ENCODE results near the gene CYP26C1.

Gene CYP26C1

DNA sequence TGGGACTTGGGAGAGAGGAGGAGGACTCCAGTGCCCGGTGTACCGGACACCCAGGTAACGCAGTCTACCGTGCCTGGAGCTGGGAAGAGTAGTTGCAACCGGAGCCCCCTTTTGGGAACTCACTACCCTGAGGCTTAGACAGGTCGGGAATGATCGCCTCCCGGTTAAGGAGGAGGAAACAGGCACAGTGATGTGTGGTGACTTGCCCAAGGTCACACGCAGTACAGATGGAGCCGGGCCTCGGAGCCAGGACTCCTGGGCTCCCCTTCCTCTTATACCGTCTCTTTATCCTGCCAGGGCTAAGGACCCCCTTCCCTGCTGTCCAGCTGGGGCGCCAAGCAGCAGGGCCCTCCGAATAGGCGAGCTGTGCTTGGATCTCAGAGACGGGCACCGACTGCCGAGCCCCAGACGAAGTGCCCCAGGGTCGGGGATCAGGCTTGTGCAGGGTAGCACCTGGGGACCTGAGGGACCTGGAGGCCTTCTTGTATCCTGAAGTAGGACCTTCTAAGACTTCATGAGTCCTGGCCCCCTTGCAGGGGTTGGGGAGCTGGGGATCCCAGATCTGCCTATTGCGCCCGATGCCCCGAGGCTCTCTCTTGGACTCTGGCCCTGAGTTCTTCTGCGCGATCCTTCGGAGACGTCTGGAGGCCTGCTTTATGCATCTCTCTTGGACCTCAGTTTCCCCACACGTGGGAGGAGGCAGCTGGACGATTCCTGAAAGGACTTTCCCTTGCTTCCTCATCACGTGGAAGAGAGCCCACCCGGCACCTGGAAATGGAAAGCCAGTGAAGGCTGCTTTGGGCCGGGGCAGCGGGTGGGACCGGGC is 12.3 kb downstream of the CYP26C1 start:
- H3K27me3 ChIP-seq (ENCODE audit: insufficient read depth, low read depth, severe bottlenecking) = peaks cover 83% of the 10 kb centered on the region
- peak overlapping the region; percentile 43 for H3K4me3 ChIP-seq (ENCODE audit: low read depth, low read length)

DNA sequence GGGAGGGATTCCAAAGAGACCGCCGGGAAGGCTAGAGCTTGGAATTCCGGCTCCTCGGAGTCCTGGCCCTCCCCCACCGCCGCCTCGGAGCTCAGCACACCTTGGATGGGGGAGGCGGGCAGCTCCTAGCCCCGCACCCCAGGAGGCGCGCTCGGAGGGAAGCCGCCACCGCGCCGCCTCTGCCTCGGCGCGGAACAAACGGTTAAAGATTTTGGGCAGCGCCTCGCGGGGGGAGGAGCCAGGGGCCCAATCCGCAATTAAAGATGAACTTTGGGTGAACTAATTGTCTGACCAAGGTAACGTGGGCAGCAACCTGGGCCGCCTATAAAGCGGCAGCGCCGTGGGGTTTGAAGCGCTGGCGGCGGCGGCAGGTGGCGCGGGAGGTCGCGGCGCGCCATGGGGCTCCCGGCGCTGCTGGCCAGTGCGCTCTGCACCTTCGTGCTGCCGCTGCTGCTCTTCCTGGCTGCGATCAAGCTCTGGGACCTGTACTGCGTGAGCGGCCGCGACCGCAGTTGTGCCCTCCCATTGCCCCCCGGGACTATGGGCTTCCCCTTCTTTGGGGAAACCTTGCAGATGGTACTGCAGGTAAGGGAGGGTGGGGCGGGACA is 13.0 kb downstream of the CYP26C1 start, which contains the start of gene CYP26A1:
CYP26A1 (plus strand) TSS at position 355 of the 608 bp plus-strand sequence; CDS start at position 397, 42 bp downstream.
- no peak for TF ChIP-seq CTCF (IDR thresholded peaks at IDR 0.05; ENCODE audit: low read depth, low read length)
- Histone ChIP-seq H3K4me3 (ENCODE audit: low read depth, low read length) (peak within 1 kb of the TSS; percentile 43), H3K36me3 (no peaks in the 10 kb centered on the region), H3K9me3 (ENCODE audit: severe bottlenecking) (no peaks in the 10 kb centered on the region), H3K27ac (no peak within 1 kb of the TSS), H3K27me3 (ENCODE audit: insufficient read depth, low read depth, severe bottlenecking) (peaks cover 75% of the 10 kb centered on the region)
- DNase-seq = no peak

More for the DNA sequence above, 12.3 kb downstream of the CYP26C1 start:
- DNase-seq = no peak
- TF ChIP-seq CTCF (IDR thresholded peaks at IDR 0.05; ENCODE audit: low read depth, low read length) = no peak
- H3K36me3 ChIP-seq = no peaks in the 10 kb centered on the region
- H3K27ac ChIP-seq = no peak overlapping the region
- H3K9me3 ChIP-seq (ENCODE audit: severe bottlenecking) = no peaks in the 10 kb centered on the region

- peak overlapping the region; percentile 43 for H3K4me3 ChIP-seq (ENCODE audit: low read depth, low read length)
- H3K27me3 ChIP-seq (ENCODE audit: insufficient read depth, low read depth, severe bottlenecking) = peaks cover 70% of the 10 kb centered on the region
- H3K27ac ChIP-seq = no peak overlapping the region
- H3K36me3 ChIP-seq = no peaks in the 10 kb centered on the region
- peak; percentile 54; the same call in 1 of the 2 replicates for TF ChIP-seq CTCF (IDR thresholded peaks at IDR 0.05; ENCODE audit: low read depth, low read length)
- peak; percentile 34 for DNase-seq
- H3K9me3 ChIP-seq (ENCODE audit: severe bottlenecking) = no peaks in the 10 kb centered on the region
These were observed 13.6 kb downstream of the CYP26C1 start for GRCh38 chr10:93074147-93074596.

- H3K4me3 ChIP-seq (ENCODE audit: low read depth, low read length) = peak overlapping the region; percentile 43
- TF ChIP-seq CTCF (IDR thresholded peaks at IDR 0.05; ENCODE audit: low read depth, low read length) = no peak
- H3K9me3 ChIP-seq (ENCODE audit: severe bottlenecking) = no peaks in the 10 kb centered on the region
- H3K36me3 ChIP-seq = no peaks in the 10 kb centered on the region
- H3K27me3 ChIP-seq (ENCODE audit: insufficient read depth, low read depth, severe bottlenecking) = peaks cover 65% of the 10 kb centered on the region
- DNase-seq = no peak
- H3K27ac ChIP-seq = no peak overlapping the region
These were observed 14.2 kb downstream of the CYP26C1 start for GRCh38 chr10:93074597-93075368.

GRCh38 chr10:93075369-93076221 is 15.0 kb downstream of the CYP26C1 start:
- TF ChIP-seq CTCF (IDR thresholded peaks at IDR 0.05; ENCODE audit: low read depth, low read length) = no peak
- H3K27ac ChIP-seq = no peak overlapping the region
- H3K4me3 ChIP-seq (ENCODE audit: low read depth, low read length) = no peak overlapping the region
- H3K9me3 ChIP-seq (ENCODE audit: severe bottlenecking) = no peaks in the 10 kb centered on the region
- no peak for DNase-seq
- H3K36me3 ChIP-seq = no peaks in the 10 kb centered on the region
- H3K27me3 ChIP-seq (ENCODE audit: insufficient read depth, low read depth, severe bottlenecking) = peaks cover 57% of the 10 kb centered on the region

Measured in WERI-Rb-1 (cell line).